ENCODE data around the gene GPR150.

GPR150 gene

DNA sequence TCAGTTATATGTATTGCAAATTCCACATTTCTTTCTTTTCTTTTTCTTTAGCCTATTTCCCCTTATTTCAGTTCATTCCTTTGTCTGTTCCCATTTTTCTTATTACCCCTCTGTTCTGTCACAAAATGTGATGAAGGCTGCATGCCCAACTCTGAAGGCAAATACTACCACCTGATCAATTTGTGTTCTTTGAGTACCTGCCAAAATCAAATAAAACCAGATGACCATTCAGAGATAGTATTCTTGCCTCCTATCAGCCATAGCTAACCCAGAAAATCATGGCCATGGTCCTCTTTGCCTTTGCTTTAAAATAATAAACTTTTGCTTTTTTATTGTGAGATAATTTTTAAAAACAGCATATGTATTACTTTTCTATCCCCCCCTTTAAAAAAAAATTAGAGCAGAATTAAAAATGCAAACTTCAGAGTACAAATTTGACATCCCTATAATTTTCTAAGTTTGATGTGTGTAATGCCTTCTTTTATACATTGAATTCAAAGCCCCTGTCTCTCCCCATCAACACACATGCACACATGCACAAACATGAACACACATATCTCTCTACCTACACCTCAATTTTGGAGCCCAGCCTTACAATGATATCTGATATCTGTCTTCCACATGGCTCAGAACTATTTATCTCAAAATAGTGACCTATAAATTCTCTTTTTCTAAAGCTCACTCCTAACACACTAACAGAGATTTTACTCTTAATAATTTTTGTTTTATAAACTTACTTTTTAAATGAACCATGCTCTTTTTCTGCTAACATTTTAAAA lies 30.1 kb downstream of the GPR150 start:
- no peak for DNase-seq (ENCODE audit: low read depth in 2 of 2)

DNA sequence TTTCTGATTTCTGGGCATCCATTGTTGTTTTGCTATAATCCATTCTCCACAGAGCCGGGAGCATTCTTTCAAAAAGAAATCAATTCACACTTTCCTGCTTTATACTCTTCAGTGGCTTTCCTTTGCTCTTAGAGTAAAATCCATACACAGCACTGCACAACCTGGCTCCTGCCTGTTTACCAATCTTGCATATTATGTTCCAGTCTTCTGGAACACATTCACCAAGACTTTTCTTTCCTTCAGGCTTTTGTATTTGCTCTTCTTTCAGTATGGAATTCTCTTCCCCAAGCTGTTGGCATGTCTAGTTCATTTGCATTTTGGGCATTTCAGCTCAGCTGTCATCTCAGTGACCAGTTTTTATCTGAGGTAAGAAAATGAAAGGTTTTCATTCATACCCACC lies 33.0 kb downstream of the GPR150 start:
- DNase-seq (ENCODE audit: low read depth in 2 of 2) = no peak

DNA sequence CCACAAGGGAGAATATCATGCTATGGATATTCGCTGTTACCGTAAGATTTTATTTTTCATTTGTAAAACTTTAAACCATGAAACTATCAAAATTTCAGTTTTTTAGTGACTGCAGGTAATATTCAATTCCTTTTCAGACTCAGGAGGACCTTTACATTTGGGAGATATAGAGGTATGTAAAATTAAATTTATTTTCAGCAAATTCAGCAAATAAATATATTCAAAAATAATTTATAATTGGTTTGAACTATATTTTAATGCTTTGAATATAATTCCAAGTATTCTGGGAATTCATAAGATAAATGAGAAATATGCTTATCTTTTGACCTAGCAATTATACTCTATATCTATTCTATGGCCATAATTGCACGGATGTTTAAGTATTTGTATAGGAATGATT lies 34.3 kb downstream of the GPR150 start:
- DNase-seq (ENCODE audit: low read depth in 2 of 2) = no peak

DNA sequence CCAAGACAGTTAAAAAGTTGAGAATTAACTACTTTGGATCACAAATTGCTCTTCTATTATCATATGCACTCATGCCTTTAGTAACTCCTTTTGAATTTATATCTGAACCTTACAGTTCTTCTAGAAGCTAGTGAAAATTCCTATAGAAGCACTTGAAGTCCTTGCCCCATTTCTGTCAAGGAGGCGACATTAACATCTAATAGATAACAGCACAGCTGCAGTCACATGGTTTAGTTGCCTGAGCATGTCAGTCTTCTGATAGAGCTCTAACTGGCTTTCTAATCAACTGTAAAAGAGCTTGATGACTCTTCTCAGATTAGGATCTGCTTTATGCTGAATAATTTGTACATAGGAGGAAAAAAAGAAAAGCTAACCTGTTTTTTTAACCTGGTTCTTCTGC lies 35.7 kb downstream of the GPR150 start:
- DNase-seq (ENCODE audit: low read depth in 2 of 2) = no peak

DNA sequence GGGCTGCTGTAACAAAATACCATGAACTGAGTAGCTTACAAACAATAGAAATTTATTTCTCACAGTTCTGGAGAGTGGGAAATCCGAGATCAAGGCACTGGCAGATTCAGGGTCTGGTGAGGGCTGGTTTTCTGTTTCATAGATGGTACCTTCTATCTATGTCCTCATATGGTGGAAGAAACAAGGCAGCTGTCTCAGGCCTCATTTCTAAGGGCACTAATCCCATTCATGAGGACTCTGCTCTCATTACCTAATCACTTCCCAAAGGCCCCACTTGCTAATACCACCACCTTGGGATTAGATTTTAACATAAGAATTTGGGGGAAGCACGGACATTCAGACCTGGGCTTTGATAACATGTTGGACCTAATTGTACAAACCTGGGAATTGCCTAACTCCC lies 40.2 kb downstream of the GPR150 start:
- no peak for DNase-seq (ENCODE audit: low read depth in 2 of 2)

DNA sequence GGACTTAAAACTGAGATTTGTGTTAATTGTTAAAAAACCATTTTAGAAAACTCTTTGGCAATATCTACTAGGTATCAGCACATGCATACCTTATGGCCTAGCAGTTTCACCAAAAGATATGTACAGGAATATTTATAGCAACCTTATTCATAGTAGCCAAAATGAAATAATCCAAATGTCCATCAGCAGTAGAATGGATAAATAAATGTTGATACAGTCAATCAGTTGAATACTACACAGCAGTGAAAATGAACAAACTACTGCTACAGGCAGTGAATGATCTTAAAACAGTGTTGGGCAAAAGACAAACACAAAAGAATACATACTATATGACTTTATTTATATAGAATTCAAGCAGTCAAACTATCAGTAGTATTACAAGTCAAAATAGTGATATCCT lies 43.1 kb downstream of the GPR150 start:
- no peak for DNase-seq (ENCODE audit: low read depth in 2 of 2)

DNA sequence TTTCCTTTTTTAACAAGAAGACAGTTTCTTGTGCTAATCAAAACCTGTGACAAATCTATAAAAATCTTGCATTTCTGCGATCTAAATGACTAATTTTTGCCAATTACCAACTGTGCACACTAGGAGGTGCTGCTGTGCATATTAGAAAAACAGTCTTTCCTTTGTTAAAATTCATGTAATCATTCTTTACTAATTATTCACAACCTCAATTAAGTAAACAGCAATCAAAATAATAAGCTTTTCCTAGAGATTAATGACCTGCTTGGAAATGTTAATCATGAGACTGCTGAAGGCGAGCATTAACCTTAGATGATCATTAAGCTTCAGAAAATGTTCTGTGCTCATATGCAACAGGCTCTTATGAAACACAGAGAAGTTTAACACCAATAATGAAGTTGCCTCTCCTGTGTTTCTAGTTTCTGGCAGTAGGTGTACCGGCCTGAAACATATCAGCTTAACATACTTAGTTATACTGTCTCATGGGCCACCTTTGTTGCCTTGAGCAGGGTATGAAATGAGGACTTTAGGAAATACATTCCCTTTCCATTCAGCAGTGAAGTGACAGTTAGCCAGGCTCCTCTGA lies 44.4 kb downstream of the GPR150 start:
- no peak for DNase-seq (ENCODE audit: low read depth in 2 of 2)

DNA sequence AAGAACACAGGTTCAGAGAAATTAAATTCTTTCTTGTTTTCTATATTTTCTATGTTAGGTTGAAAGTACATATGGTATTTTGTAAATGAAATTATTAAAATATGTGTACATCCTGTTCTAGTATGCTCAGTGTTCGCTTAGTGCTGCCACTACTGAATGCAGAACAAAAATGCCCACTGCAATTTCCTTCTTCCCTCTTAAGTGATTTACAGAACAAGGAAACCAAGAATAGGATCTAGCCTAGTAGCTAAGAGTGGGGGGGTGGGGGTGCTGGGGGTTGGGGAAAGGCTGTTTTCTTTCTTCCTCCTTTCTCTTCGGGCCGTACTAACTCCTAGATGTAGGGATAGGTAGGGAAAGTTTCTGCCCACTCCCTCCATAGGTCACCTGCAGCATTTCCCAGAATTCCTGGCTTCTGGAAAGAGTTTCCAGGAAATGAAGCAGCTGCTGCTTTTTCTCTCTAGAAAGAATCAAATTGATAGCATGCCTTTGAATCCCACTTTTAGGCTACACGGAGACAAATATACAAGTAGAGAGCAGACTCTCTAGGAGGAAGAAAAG lies 47.3 kb downstream of the GPR150 start:
- no peak for DNase-seq (ENCODE audit: low read depth in 2 of 2)

DNA sequence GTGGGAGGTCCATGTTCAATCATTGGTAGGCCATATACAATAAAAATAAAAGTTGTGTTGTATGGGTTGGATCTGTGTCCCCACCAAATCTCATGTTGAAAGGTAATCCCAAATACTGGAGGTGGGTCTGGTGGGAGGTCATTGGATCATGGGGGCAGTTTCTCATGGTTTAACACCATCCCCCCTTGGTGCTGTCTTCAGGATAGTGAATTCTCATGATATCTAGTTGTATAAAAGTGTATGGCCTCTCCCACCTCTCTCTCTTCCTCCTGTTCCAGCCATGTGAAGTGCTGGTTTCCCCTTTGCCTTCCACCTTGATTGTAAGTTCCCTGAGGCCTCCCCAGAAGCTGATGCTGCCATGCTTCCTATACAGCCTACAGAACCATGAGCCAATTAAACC lies 47.8 kb downstream of the GPR150 start:
- no peak for DNase-seq (ENCODE audit: low read depth in 2 of 2)

DNA sequence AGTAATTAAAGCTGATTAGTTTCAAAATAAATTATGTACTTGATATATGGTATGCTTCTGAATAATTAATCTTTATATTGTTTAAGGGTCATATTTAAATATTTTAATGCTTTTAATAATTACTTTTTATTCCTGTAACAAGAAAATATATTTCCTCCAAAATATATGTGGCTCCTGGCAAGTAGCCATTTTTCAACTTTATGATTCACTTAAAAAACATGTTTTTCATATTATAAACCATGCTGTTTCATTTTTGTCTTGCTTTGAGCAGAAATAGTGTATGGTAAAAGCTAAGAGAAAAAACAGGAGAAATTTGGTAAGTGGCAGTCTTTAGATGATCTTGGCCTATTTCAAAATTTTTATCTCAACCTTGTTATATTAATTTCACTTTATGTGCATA lies 48.3 kb downstream of the GPR150 start:
- DNase-seq (ENCODE audit: low read depth in 2 of 2) = no peak

DNA sequence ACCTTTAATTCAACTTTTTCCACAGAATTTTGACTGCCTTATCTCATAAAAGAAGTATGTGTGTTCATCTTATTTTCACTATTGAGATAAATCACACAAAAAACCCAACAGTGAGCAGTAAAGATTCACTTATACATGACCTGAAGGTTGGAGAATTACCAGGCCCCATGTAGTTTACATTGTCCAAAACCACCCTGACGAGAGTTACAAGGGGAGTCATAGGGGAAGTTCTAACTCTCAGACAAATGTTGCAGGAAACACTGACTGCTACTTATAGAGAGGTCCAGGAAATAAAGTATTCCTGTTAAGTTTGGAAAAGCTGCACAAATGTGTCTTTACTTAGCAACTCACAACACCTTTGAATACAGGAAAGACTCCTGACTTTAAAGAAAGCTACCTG lies 48.8 kb downstream of the GPR150 start:
- DNase-seq (ENCODE audit: low read depth in 2 of 2) = no peak

DNA sequence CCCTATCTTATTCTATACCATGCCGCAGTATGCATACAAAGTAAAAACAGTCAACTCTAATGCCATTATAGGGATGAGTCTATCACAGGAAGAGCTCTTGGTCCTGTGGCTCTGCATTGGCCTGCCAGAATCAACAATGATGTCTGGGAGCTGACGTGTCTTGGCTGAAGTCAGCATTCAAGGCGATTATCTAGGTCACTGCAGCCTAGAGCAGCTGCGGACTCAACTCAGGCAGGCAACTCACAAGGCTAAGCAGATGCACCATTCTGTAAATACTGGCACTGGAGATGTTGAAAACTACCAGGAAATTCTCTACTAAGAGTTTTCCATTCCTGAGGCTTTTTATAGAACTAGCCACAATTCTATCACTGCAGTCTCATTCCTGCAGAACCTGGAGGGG lies 49.7 kb downstream of the GPR150 start:
- no peak for DNase-seq (ENCODE audit: low read depth in 2 of 2)

DNA sequence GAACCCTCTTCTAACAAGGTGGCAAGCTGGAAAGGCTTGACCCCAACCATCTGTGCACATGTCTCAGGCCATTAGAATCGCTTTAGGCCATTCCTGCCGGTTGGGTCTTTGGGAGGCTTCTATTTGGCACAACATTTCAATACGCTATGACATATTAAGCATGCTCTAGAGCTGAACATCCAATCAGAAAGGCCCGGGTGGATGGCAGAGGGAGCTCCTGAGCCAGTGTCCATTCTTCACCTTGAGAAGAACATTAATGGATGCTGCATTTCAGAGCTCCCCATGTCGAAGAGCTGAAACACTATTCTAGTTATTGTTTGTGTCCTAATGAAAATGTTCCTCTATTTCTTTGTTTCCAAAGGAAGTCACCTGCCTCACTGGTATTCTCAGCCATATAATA lies 50.1 kb downstream of the GPR150 start:
- no peak for DNase-seq (ENCODE audit: low read depth in 2 of 2)

DNA sequence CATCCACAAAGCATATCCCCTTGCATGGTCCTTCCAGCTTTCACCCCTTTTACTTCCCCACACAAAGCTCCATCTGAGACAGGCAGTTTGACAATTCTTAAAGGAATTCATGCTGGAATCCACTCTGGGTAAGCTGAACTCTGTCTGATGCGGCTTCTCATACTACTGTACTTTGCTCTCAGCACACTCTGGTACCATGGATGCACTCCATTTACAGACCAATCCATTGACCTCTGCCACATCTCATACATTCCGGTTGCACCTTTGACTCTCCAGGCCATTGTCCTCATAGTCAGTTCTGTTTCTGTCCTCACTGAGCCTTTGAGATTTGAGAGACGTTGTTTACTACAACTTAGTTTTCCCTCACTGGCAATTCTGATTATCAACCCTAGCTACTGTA lies 50.7 kb downstream of the GPR150 start:
- DNase-seq (ENCODE audit: low read depth in 2 of 2) = no peak
